Epithelial cell of prostate (primary cell): ENCODE data around the gene ZNF471.

ENCODE experiments used
- DNase-seq: peaks from one replicate; pipeline ENCODE4 v3.0.0-alpha.2; 2011; ENCODE audit warnings: low read depth, low spot score
- H3K27ac ChIP-seq: fragments of 450-650 bp; 2 replicates; pipeline ENCODE4 v1.5.1; 2017; ENCODE audit warnings: mild to moderate bottlenecking

Gene ZNF471

GRCh38 chr19:56567274-56568120 lies 59.8 kb downstream of the ZNF471 start, which contains the start of gene ZNF470:
ZNF470 (plus strand) TSS chr19:56567468; CDS start chr19:56570312, 2,844 bp downstream.
- DNase-seq = peak; percentile 73
- H3K27ac ChIP-seq = peak within 1 kb of the TSS; percentile 56

GRCh38 chr19:56572589-56572988 lies 64.9 kb downstream of the ZNF471 start:
- no peak overlapping the region for H3K27ac ChIP-seq
- no peak for DNase-seq

- H3K27ac ChIP-seq = no peak overlapping the region
- no peak for DNase-seq
Measured at GRCh38 chr19:56573914-56574313, 66.3 kb downstream of the ZNF471 start.

- no peak for DNase-seq
Measured at GRCh38 chr19:56577719-56578602, 70.3 kb downstream of the ZNF471 start.

More at GRCh38 chr19:56577719-56578602, 70.3 kb downstream of the ZNF471 start:
- H3K27ac ChIP-seq = no peak overlapping the region
